Neural crest cell (in vitro differentiated cells): ENCODE measurements around the gene OR2H2. TPM values are rescaled to one million over a fixed set of nuclear protein-coding genes. Genes with fewer than 3 reads are reported as not detected.
A peak's percentile ranks its signal among the peaks of the same experiment; 100 is the strongest.

ENCODE experiments used
- DNase-seq: peaks from one replicate; pipeline ENCODE4 v3.0.0; 2021; ENCODE audit warnings: low read depth, mixed read lengths, low spot score
- H3K27ac Mint-ChIP-seq: one replicate; pipeline ENCODE4 v1.8.0; 2021; ENCODE audit warnings: mild to moderate bottlenecking, mixed read lengths; ENCODE audit not compliant: unreplicated experiment
- H3K27me3 Mint-ChIP-seq: 2 replicates; pipeline ENCODE4 v1.8.0; 2021; ENCODE audit warnings: low read depth, mild to moderate bottlenecking, mixed read lengths
- H3K36me3 Mint-ChIP-seq: 2 replicates; pipeline ENCODE4 v1.8.0; 2021; ENCODE audit warnings: low read depth, mild to moderate bottlenecking, mixed read lengths
- H3K4me1 Mint-ChIP-seq: 2 replicates; pipeline ENCODE4 v1.8.0; 2021; ENCODE audit warnings: mixed read lengths
- H3K4me3 Mint-ChIP-seq: one replicate; pipeline ENCODE4 v1.8.0; 2021; ENCODE audit warnings: mild to moderate bottlenecking, mixed read lengths
- H3K9me3 Mint-ChIP-seq: 2 replicates; pipeline ENCODE4 v1.8.0; 2021; ENCODE audit warnings: mixed read lengths
- CTCF ChIP-seq: fragments of 200-600 bp; sonication (generic); conservative IDR thresholded peaks from 2 replicates; pipeline ENCODE4 v1.5.0; 2021; ENCODE audit warnings: antibody characterized with exemption, mild to moderate bottlenecking
- total RNA-seq: library from RNA; stranded (reverse); gene quantifications from 2 replicates; pipeline ENCODE4 v1.2.1, GENCODE V29; 2021

The OR2H2 gene
- total RNA-seq, 1 donor from 2014 or later, result not detected

GRCh38 chr6:29625337-29625930, 40.5 kb downstream of the OR2H2 start:
- DNase-seq, result no peak
- peak overlapping the region; percentile 87 for H3K4me3 Mint-ChIP-seq
- peaks cover 75% of the 10 kb centered on the region for H3K4me1 Mint-ChIP-seq
- no peaks in the 10 kb centered on the region for H3K9me3 Mint-ChIP-seq
- H3K36me3 Mint-ChIP-seq, result peaks cover 35% of the 10 kb centered on the region
- H3K27me3 Mint-ChIP-seq, result peaks cover 22% of the 10 kb centered on the region
- no peak for TF ChIP-seq CTCF
- H3K27ac Mint-ChIP-seq, result no peak overlapping the region

- Mint-ChIP-seq H3K36me3 (peaks cover 18% of the 10 kb centered on the region), H3K4me3 (peak overlapping the region; percentile 87), H3K4me1 (peaks cover 91% of the 10 kb centered on the region), H3K27me3 (peaks cover 38% of the 10 kb centered on the region), H3K9me3 (no peaks in the 10 kb centered on the region), H3K27ac (peak overlapping the region; percentile 28)
- no peak for TF ChIP-seq CTCF
- peak; percentile 23 for DNase-seq
Observed at GRCh38 chr6:29626948-29627754, 42.2 kb downstream of the OR2H2 start.

- H3K27me3 Mint-ChIP-seq, result peaks cover 38% of the 10 kb centered on the region
- no peaks in the 10 kb centered on the region for H3K9me3 Mint-ChIP-seq
- H3K36me3 Mint-ChIP-seq, result peaks cover 14% of the 10 kb centered on the region
- TF ChIP-seq CTCF, result no peak
- peak overlapping the region; percentile 94 for H3K4me3 Mint-ChIP-seq
- H3K27ac Mint-ChIP-seq, result peak overlapping the region; percentile 65
- DNase-seq, result peak; percentile 58
- peaks cover 84% of the 10 kb centered on the region for H3K4me1 Mint-ChIP-seq
Observed at GRCh38 chr6:29627755-29628418, 43.0 kb downstream of the OR2H2 start.

GRCh38 chr6:29628419-29629281, 43.7 kb downstream of the OR2H2 start:
- peaks cover 82% of the 10 kb centered on the region for H3K4me1 Mint-ChIP-seq
- peaks cover 8% of the 10 kb centered on the region for H3K36me3 Mint-ChIP-seq
- H3K9me3 Mint-ChIP-seq, result no peaks in the 10 kb centered on the region
- peaks cover 42% of the 10 kb centered on the region for H3K27me3 Mint-ChIP-seq
- H3K4me3 Mint-ChIP-seq, result peak overlapping the region; percentile 94
- H3K27ac Mint-ChIP-seq, result peak overlapping the region; percentile 65
- TF ChIP-seq CTCF, result peak; percentile 77
- peak; percentile 74 for DNase-seq

GRCh38 chr6:29629571-29629970, 44.6 kb downstream of the OR2H2 start:
- Mint-ChIP-seq H3K27me3 (peaks cover 42% of the 10 kb centered on the region), H3K27ac (no peak overlapping the region), H3K4me3 (peak overlapping the region; percentile 94), H3K36me3 (peaks cover 1% of the 10 kb centered on the region), H3K9me3 (no peaks in the 10 kb centered on the region), H3K4me1 (peaks cover 79% of the 10 kb centered on the region)
- DNase-seq, result no peak
- TF ChIP-seq CTCF, result no peak
